Common myeloid progenitor, CD34-positive (primary cell): ENCODE measurements around the gene SOAT1.
"Not testable (repeated sequence)": the region's sequence is repeated elsewhere in the genome, so short reads cannot be mapped to it uniquely, and the experiment has no call there.

Experiments used
- CTCF ChIA-PET: fragments of 350-600 bp; sonication (Branson Sonifier 250); formaldehyde crosslinking; loops from one replicate; lab custom pipeline; 2021; ENCODE audit warnings: antibody characterized with exemption; lab: Charles Lee
- POLR2A ChIA-PET: fragments of 350-600 bp; sonication (Branson Sonifier 250); formaldehyde crosslinking; loops from one replicate; lab custom pipeline; 2021; ENCODE audit warnings: antibody characterized with exemption; lab: Charles Lee
- DNase-seq, 3 donors: peaks; one replicate each; pipeline versions ENCODE4 v3.0.0 to v3.0.0-alpha.2; 2013
- H3K27ac ChIP-seq, 2 experiments: 1 replicate in 1 of 2; 2 replicates in 1 of 2; pipeline ENCODE4 v1.7.0; 2013; ENCODE audit warnings: inconsistent platforms in 2 of 2, low read length in 2 of 2, mild to moderate bottlenecking in 2 of 2, low read depth in 1 of 2, moderate library complexity in 1 of 2; ENCODE audit not compliant: severe bottlenecking in 2 of 2, insufficient read depth in 1 of 2, poor library complexity in 1 of 2
- H3K27me3 ChIP-seq, 5 experiments: replicated peaks in 2 of 5; 1 replicate in 3 of 5; 2 replicates in 2 of 5; pipeline versions ENCODE4 v1.6.1 to v1.7.0; 2013; ENCODE audit warnings: low read length in 4 of 5, mild to moderate bottlenecking in 2 of 5, moderate library complexity in 2 of 5, inconsistent platforms in 1 of 5; ENCODE audit not compliant: insufficient read depth in 5 of 5, control insufficient read depth in 4 of 5
- H3K36me3 ChIP-seq, 4 experiments: 1 replicate in 2 of 4; 2 replicates in 2 of 4; pipeline versions ENCODE4 v1.6.1 to v1.7.0; 2013; ENCODE audit warnings: low read length in 3 of 4, control low read depth in 1 of 4, mild to moderate bottlenecking in 1 of 4; ENCODE audit not compliant: control insufficient read depth in 4 of 4, insufficient read depth in 4 of 4
- H3K4me1 ChIP-seq, 4 experiments: 1 replicate in 3 of 4; 2 replicates in 1 of 4; pipeline versions ENCODE4 v1.6.1 to v1.7.1; 2013; ENCODE audit warnings: low read length in 3 of 4, mild to moderate bottlenecking in 3 of 4, control low read depth in 1 of 4, inconsistent platforms in 1 of 4, moderate library complexity in 1 of 4; ENCODE audit not compliant: control insufficient read depth in 4 of 4, insufficient read depth in 4 of 4; ENCODE audit errors: control extremely low read depth in 1 of 4
- H3K4me3 ChIP-seq, 7 experiments: 1 replicate in 4 of 7; 2 replicates in 3 of 7; pipeline versions ENCODE4 v1.5.1 to v1.7.0; 2013; ENCODE audit warnings: mild to moderate bottlenecking in 7 of 7, low read length in 6 of 7, moderate library complexity in 6 of 7, inconsistent platforms in 2 of 7, low read depth in 2 of 7, control low read depth in 1 of 7; ENCODE audit not compliant: insufficient read depth in 4 of 7, control insufficient read depth in 1 of 7; ENCODE audit errors: extremely low read depth in 1 of 7
- H3K9me3 ChIP-seq, 5 experiments: 1 replicate in 4 of 5; 2 replicates in 1 of 5; pipeline versions ENCODE4 v1.6.1 to v1.7.1; 2013; ENCODE audit warnings: low read length in 4 of 5, mild to moderate bottlenecking in 2 of 5, inconsistent platforms in 1 of 5, low read depth in 1 of 5, moderate library complexity in 1 of 5; ENCODE audit not compliant: control insufficient read depth in 4 of 5, insufficient read depth in 2 of 5; ENCODE audit errors: control extremely low read depth in 1 of 5
- WGBS: methylation state at CpG from one replicate; pipeline ENCODE4 v1.1.5; 2013; ENCODE audit not compliant: insufficient coverage; 5-methylcytosine and 5-hydroxymethylcytosine counted together

Gene SOAT1

DNA sequence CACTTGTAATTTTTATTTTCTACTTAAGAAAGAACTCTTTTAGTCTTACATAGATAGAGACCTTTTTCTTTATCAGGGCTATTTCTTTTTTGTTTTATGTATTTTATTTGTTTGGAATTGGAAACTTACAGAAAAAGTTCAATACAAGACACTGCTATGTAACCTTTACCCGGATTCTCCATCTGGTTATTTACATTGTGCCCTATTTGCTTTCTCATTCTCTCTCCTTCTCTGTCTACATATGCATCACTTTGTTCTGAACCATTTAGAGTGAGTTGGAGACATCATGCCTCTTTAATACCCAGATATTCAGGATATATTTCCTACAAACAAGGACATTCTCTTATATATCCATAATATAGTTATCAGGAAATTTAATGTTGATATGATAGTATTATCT is 90.4 kb downstream of the SOAT1 start:
- H3K4me1 ChIP-seq, result no peaks in the 10 kb centered on the region
- ChIA-PET POLR2A (no interaction called here), CTCF (interaction anchor here (0.7 kb wide), 1 partner anchor 201 kb away, joined by 4 read pairs; no protein-coding TSS in a partner anchor)
- no peak overlapping the region for H3K27ac ChIP-seq
- no peak overlapping the region for H3K4me3 ChIP-seq
- no peaks in the 10 kb centered on the region for H3K27me3 ChIP-seq
- no peak for DNase-seq
- no peaks in the 10 kb centered on the region for H3K36me3 ChIP-seq
- WGBS, result no CpG with 5 or more reads among the region's 1 CpG
- H3K9me3 ChIP-seq, result no peaks in the 10 kb centered on the region

DNA sequence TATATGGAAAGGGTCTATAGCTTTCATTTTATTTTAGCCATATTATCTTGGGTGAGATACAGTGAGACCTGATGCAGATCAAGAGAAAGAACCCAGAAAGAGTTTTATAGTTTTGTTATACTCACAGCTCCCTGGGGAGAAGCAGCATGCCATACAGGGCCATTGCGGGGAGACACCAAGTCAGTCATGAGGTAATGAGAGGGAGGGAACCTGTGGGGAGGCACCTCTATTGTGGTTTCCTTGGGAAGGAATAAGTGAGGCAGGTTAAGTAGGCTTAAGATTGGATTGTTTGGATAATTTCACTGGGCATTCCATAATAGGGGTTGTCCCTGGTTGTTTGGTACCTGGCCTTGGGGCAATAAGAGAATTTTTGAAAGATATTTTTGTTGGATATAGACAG is 91.9 kb downstream of the SOAT1 start:
- WGBS, result 100% methylated on average over 1 of the region's 1 CpG
- CTCF ChIA-PET, result no interaction called here

DNA sequence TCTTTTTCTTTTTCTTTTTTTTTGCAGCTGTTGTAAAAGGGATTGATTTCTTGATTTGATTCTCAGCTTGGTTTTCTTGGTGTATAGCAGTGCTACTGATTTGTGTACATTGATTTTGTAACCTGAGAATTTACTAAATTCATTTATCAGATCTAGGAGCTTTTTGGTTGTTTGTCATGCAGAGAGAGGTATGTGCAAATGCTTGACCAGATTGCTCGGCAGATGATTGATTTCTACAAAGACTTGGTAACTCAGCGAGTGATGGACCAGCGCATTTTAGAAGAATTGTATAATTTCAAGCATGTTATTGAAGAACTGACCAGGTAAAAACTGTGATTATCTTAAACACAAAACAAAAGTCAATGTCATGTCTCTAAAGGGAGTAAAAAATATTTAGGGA is 100.1 kb downstream of the SOAT1 start:
- CTCF ChIA-PET, result no interaction called here
- 100% methylated on average over 1 of the region's 3 CpGs for WGBS

More for the DNA sequence above, 91.9 kb downstream of the SOAT1 start:
- DNase-seq, result no peak
- POLR2A ChIA-PET, result no interaction called here
- no peaks in the 10 kb centered on the region for H3K27me3 ChIP-seq
- H3K36me3 ChIP-seq, result no peaks in the 10 kb centered on the region
- no peak overlapping the region for H3K27ac ChIP-seq
- no peak overlapping the region for H3K4me3 ChIP-seq
- H3K9me3 ChIP-seq, result no peaks in the 10 kb centered on the region
- no peaks in the 10 kb centered on the region for H3K4me1 ChIP-seq

DNA sequence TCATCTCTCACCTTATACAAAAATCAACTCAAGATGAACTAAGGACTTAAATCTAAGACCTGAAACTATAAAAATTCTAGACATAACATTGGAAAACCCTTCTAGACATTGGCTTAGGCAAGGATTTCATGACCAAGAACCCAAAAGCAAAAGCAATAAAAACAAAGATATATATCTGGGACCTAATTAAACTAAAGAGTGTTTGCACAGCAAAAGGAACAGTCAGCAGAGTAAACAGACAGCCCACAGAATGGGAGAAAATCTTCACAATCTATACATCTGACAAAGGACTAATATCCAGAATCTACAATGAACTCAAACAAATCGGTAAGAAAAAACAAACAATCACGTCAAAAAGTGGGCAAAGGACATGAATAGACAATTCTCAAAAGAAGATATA is 105.8 kb downstream of the SOAT1 start:
- H3K27me3 ChIP-seq, H3K36me3 ChIP-seq, H3K9me3 ChIP-seq, H3K27ac ChIP-seq, DNase-seq, POLR2A ChIA-PET, H3K4me3 ChIP-seq, H3K4me1 ChIP-seq, CTCF ChIA-PET: not testable (repeated sequence)
- 67% methylated on average over 1 of the region's 2 CpGs for WGBS

More for the DNA sequence above, 100.1 kb downstream of the SOAT1 start:
- H3K4me1 ChIP-seq, result no peaks in the 10 kb centered on the region
- no peak for DNase-seq
- POLR2A ChIA-PET, result interaction anchor here (0.7 kb wide), 1 partner anchor 1800 kb away, joined by 3 read pairs; no protein-coding TSS in a partner anchor
- H3K4me3 ChIP-seq, result no peak overlapping the region
- H3K9me3 ChIP-seq, result peaks cover 0 to 6% (median 3%) of the 10 kb centered on the region in 5 experiments
- H3K27ac ChIP-seq, result no peak overlapping the region
- H3K36me3 ChIP-seq, result no peaks in the 10 kb centered on the region
- H3K27me3 ChIP-seq, result no peaks in the 10 kb centered on the region
